ENCODE measurements around the gene GIGYF2. TPM values are rescaled to one million over a fixed set of nuclear protein-coding genes. Genes with fewer than 3 reads are reported as not detected.

Gene GIGYF2
- total and polyA plus RNA-seq, 2 of the 4 experiments (the other 2 are of a cell fraction) = 14.7 to 66.0 TPM

- POLR2A ChIA-PET (ENCODE audit: unreplicated experiment) = no interaction called here
- CTCF ChIA-PET = no interaction called here
- Histone ChIP-seq H2BK15ac (ENCODE audit: low read depth, low read length) (no peak overlapping the region), H3K79me1 (ENCODE audit: low read depth in 1 of 2, low read length in 2 of 2) (no peaks in the 10 kb centered on the region), H2AFZ (replicated peaks; ENCODE audit: low read length, poor library complexity) (peak overlapping the region; percentile 32), H3K4me2 (ENCODE audit: low read depth, low read length) (no peak overlapping the region), H3K18ac (ENCODE audit: low read depth, low read length) (no peak overlapping the region), H4K20me1 (ENCODE audit: insufficient read depth, low read length) (no peaks in the 10 kb centered on the region), H3K4me3 (ENCODE audit: insufficient read depth, low read depth, low read length) (no peak overlapping the region), H3K36me3 (ENCODE audit: control insufficient read depth, insufficient read depth, low read length) (no peaks in the 10 kb centered on the region), H2AK9ac (replicated peaks; ENCODE audit: low read depth, low read length, poor library complexity) (no peak overlapping the region), H3K4ac (ENCODE audit: low read depth, low read length) (no peak overlapping the region), H2AK5ac (ENCODE audit: low read depth, low read length) (no peak overlapping the region), H3K14ac (replicated peaks; ENCODE audit: low read depth, low read length) (no peak overlapping the region), H2BK20ac (ENCODE audit: low read depth, low read length) (no peak overlapping the region), H3K23ac (ENCODE audit: low read depth, low read length) (no peak overlapping the region; the same call in 1 of the 2 replicates), H3K4me1 (ENCODE audit: control insufficient read depth, insufficient read depth, low read length) (no peaks in the 10 kb centered on the region), H3K27ac (ENCODE audit: insufficient read depth, low read length) (no peak overlapping the region), H4K91ac (ENCODE audit: insufficient read depth, low read depth, low read length) (no peak overlapping the region), H4K5ac (ENCODE audit: low read depth, low read length) (no peak overlapping the region), H3K27me3 (ENCODE audit: control insufficient read depth, insufficient read depth, low read length) (peaks cover 2% of the 10 kb centered on the region; the same call in 1 of the 2 replicates), H3K9me3 (ENCODE audit: control insufficient read depth, insufficient read depth, low read length) (no peaks in the 10 kb centered on the region), H3K56ac (ENCODE audit: extremely low read depth, insufficient read depth, low read length) (no peak overlapping the region), H3K9ac (ENCODE audit: low read depth, low read length) (no peak overlapping the region), H2BK120ac (ENCODE audit: low read depth, low read length) (no peak overlapping the region), H4K8ac (ENCODE audit: low read depth in 2 of 2, low read length in 2 of 2) (no peak overlapping the region), H3K9me1 (ENCODE audit: insufficient read depth, low read length) (no peaks in the 10 kb centered on the region; the same call in 1 of the 2 replicates), H2BK5ac (ENCODE audit: low read depth, low read length, poor library complexity, severe bottlenecking) (no peak overlapping the region)
- no CpG with 5 or more reads among the region's 1 CpG for WGBS, 2 experiments (ENCODE audit: extremely low coverage in 2 of 2, insufficient read length in 1 of 2)
- intact Hi-C loops (cut with micrococcal nuclease) = no loop called here
- in situ Hi-C loops (cut with MboI; ENCODE audit: low sequenced_read_pairs) = no loop called here
- DNase-seq = no peak
- TF ChIP-seq POLR2A (IDR thresholded peaks at IDR 0.05; ENCODE audit: low read depth, low read length) (no peak), NFE2L2 (IDR thresholded peaks at IDR 0.05; ENCODE audit: low read depth, low read length) (no peak), MAZ (IDR thresholded peaks at IDR 0.05; ENCODE audit: borderline replicate concordance, low read depth, low read length) (no peak), CHD1 (IDR thresholded peaks at IDR 0.05; ENCODE audit: low read depth, low read length) (no peak), MXI1 (IDR thresholded peaks at IDR 0.05; ENCODE audit: borderline replicate concordance, low read depth, low read length) (no peak), SMC3 (IDR thresholded peaks at IDR 0.05; ENCODE audit: low read depth, low read length) (no peak), ELK1 (IDR thresholded peaks at IDR 0.05; ENCODE audit: borderline replicate concordance, low read depth, low read length) (no peak), RAD21 (IDR thresholded peaks at IDR 0.05; ENCODE audit: low read length) (no peak), USF2 (IDR thresholded peaks at IDR 0.05; ENCODE audit: low read depth, low read length) (no peak)
- TF ChIP-seq, protein P1, sequence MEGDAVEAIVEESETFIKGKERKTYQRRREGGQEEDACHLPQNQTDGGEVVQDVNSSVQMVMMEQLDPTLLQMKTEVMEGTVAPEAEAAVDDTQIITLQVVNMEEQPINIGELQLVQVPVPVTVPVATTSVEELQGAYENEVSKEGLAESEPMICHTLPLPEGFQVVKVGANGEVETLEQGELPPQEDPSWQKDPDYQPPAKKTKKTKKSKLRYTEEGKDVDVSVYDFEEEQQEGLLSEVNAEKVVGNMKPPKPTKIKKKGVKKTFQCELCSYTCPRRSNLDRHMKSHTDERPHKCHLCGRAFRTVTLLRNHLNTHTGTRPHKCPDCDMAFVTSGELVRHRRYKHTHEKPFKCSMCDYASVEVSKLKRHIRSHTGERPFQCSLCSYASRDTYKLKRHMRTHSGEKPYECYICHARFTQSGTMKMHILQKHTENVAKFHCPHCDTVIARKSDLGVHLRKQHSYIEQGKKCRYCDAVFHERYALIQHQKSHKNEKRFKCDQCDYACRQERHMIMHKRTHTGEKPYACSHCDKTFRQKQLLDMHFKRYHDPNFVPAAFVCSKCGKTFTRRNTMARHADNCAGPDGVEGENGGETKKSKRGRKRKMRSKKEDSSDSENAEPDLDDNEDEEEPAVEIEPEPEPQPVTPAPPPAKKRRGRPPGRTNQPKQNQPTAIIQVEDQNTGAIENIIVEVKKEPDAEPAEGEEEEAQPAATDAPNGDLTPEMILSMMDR (conservative IDR thresholded peaks at IDR 0.05; ENCODE audit: low read depth, low read length) = no peak
- dilution Hi-C loops (cut with HindIII; ENCODE audit: low sequenced_read_pairs, unreplicated experiment) = no loop called here
- ATAC-seq (ENCODE audit: low read depth) = no peak
- BruUV-seq (replicated peaks) = no TSS peak
These were observed 24.5 kb upstream of the GIGYF2 start for GRCh38 chr2:232672588-232672987.

All from IMR-90 (cell line).